H4 (cell line): ENCODE data around the gene PLA2G12A. TPM values are rescaled to one million over a fixed set of nuclear protein-coding genes. Genes with fewer than 3 reads are reported as not detected.

Source experiments
- DNase-seq: peaks from one replicate; pipeline ENCODE4 v3.0.0-alpha.2; 2015; ENCODE audit warnings: low spot score
- total RNA-seq: library from RNA; depleted of rRNA; stranded (reverse); fragments of >200 nt; shearing (Covaris generic); gene quantifications from 2 replicates; pipeline ENCODE4 v1.2.3, GENCODE V29; 2014; rRNA removed

Gene PLA2G12A
- 38.0 and 89.1 TPM in 2 replicates for total RNA-seq

GRCh38 chr4:109729718-109730618 lies at the start of gene PLA2G12A:
TSS of gene PLA2G12A (minus strand) at chr4:109730070. CDS start at chr4:109729809, 261 bp downstream.
- peak; percentile 57 for DNase-seq

- no peak for DNase-seq
Observed at GRCh38 chr4:109764789-109765402, 35.0 kb upstream of the PLA2G12A start.

DNA sequence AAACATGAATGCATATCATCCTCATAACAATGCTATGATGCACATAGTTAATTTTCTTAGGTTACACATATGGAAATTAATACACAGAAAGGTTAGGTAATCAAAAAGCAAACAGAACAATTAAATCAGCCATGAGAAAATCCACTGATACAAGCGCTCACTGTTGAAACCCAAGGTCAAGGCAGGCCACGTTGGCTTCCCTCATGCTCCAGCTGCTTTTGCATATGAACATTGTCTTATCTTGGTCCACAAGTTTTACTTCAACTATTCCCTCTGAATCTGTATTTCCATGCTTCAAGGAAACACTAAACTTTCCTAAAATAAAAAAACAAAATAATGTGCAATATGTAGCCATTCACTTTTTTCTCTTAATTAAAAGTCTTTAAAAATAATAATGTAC lies 34.5 kb upstream of the PLA2G12A start:
- no peak for DNase-seq

GRCh38 chr4:109760682-109761081 lies 30.8 kb upstream of the PLA2G12A start:
- no peak for DNase-seq

DNA sequence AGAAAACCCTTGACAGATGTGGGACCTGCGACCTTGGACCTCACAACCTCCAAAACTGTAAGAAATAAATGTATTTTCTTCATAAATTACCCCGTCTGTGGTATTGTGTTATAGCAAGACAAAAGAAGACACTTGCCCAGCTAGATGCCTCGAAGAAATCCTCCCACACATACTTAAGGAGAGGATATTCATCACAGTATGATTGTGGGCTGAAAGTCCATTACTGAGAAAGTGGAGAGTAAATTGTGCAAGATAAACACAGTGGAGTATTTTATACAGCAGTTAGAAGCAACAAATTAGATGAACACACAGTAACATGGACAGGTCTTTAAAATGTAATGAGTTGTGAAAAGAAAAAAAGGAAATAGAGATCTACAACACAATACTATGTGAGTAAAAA lies 25.8 kb upstream of the PLA2G12A start:
- no peak for DNase-seq

DNA sequence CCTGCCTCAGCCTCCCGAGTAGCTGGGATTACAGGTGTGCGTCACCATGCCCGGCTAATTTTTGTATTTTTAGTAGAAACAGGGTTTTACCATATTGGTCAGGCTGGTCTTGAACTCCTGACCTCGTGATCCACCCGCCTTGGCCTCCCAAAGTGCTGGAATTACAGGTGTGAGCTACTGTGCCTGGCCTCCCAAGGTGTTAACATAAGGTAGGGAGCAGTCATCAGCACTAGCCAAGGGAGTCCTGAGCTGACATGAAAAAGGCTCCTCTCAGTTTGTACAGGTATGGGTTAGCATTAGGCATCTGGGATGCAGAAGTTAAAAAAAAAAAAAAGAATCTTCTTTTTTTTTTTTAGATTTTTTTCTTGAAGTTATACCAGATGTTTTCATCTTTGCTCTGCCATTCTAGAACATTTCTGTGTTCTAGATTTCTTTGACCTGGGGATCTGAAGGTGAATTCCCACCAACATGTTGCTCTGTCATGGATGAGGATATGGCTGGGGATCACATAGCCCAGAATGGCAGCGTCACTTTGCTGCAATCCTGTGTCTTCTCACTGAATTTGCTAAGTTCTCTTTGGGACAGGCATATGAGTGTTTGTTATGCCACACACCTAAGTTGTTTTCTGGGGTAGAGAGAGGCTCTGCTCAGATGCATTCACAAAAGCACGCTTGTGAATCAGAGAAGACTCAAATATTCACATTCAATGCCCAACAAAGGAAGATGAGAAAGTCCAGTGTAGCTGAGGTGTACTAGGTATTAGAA lies 24.4 kb upstream of the PLA2G12A start:
- DNase-seq: no peak

DNA sequence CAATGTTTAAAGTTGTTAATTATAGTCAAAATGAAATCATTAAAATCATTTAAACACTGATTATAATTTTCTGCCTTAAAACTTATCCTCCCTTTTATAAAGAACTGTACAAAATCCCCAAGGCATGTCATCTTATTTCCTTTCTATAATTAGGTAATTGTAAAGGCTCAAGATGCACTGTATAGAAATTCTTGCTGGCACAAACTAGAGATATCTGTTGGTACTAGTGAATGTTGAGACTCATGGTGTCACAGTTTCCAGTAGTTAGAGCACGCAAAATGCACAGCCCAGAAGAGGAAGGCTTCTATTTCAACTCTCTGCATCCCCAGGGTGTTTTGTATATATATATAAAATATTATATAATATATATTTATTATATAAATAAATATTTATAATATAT lies 22.7 kb upstream of the PLA2G12A start:
- DNase-seq: no peak

DNA sequence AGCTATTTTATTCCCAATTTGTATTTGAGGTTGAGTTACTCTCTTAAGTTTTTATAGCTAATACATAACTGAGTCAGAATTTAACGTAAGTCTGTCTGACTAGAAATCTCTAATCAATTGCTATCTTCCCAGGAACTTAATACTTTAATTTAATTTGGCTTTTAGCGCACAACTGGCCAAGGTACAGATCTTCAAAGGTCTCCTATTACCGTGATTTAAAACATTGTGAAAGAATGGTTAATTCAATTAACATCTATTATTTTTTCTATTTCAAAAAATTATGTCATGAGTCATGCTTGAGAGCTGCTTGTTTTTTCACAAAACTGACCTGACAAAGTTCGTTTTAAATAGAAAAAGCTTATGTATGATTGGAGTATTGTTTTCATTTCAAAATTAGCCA lies 22.0 kb upstream of the PLA2G12A start:
- no peak for DNase-seq

GRCh38 chr4:109750652-109751244 lies 20.9 kb upstream of the PLA2G12A start:
- no peak for DNase-seq

- DNase-seq: no peak
Observed at GRCh38 chr4:109749388-109750082, 19.7 kb upstream of the PLA2G12A start.

- no peak for DNase-seq
Observed at GRCh38 chr4:109748114-109748513, 18.2 kb upstream of the PLA2G12A start.

DNA sequence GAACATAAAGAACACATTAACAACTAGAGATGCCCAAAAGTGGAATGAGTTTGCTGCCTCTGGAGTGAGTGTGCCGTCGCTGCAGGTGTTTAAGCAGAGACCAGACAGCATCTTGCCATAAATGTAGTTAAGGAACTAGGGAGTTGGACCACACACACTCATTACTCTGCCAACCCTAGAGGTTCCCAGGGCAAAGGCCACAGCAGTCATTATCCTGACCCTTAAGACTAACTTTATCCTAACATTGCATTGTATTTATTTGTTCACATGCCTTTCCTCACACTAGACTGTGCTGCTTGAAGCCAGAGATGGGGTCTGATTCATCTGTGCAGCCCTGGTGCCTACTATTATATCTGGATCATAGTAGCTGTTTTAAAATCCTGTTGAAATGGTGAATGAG lies 16.9 kb upstream of the PLA2G12A start:
- DNase-seq: no peak

DNA sequence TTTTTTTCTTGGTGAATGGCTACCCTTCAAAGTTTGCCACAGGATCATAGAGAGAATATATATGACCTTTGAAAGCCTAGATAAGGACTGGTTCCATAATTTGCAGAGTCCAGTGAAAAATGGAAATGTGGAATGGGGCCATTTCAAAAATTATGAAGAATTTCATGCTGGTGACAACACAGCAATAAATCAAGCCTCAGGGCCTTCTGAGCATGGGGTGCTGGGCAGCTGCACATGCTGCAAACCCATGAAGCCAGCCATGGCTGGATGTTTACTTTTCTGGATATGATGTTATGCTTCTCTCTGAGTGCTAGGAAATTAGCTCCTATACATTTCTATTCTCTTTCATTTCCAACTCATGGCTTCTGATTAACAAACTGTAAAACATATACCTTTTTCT lies 16.0 kb upstream of the PLA2G12A start:
- no peak for DNase-seq

GRCh38 chr4:109739547-109739946 lies 9.7 kb upstream of the PLA2G12A start:
- DNase-seq: no peak

DNA sequence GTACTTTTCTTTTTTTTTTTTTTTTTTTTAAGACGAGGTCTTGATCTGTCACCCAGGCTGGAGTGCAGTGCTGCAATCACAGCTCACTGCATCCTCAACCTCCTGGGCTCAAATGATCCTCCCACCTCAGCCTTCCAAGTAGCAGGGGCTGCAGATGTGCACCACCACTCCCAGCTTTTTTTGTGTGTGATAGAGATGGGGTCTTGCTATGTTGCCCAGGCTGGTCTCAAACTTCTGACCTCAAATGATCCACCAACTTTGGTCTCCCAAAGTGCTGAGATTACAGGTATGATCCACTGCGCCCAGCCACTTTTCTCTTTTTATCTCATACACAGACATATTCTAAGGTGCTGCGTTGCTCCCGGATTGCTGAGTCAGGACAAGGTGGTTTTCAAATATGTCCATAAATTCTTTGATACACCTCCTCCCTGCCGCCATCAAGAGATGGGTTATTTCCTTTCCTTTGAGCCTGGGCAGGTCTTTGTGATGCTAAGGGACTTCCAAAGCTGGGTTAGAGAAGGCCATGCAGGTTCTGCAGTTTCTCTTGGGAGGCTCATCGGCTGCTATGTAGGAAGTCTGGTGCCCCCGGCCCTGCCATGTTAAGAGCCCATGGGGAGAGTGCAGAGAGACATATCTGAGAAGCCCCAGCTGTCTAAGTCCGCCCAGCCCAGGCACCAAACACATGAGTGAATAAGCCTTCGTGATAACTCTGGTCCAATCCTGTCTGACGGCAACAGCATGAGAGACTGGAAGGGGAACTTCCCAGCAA lies 8.4 kb upstream of the PLA2G12A start:
- DNase-seq: no peak

DNA sequence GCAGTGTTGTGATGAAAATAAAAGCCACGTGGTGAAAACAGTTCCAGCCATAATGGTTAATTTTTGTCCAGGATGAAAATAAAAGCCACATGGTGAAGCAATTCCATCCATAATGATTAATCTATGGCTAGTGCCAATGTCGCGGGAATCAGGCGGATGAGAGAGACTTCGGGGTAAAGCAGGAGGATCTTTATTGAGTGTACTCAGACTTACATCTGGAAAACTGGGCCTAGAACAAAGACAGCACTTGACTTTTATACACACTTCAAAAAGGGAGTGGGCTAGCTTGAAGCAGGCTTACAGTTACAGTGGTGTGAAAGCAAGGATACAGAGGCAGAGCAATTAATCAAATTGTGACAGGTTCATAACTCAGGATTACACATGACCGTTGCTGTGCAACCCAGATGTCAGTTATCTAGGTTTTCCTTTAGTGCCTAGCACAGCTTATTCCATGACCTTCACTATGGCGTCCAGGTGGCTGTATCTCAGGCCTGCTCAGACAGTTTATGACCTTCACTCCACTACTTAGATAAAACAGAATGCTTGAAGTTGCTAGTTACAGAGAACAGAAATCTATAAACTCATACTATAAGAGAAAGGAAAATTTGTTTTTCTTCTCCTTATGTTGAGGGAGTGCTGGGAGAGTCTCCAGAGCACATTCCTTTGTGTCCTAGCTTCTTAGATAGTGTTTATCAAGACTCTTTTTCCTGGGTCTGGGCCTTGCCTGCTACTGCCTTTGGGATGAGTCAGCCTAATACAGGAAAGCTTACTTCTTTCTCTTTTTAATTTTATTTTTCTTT lies 5.9 kb upstream of the PLA2G12A start:
- no peak for DNase-seq

DNA sequence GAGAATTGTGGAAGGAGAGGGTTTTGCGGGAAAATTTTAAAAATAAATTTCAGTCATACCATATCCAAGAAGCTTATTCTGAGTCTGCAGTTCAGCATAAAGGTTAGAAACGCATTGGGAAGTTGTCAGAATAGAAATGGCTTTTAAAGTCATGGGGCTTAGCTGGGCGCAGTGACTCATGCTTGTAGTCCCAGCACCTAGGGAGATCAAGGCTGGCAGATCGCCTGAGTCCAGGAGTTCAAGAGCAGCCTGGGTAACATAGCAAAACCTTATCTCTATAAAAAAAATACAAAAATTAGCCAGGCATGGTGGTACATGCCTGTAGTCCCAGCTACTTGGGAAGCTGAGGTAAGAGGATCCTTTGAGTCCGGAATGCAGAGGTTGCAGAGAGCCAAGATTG lies 3.9 kb upstream of the PLA2G12A start:
- no peak for DNase-seq

DNA sequence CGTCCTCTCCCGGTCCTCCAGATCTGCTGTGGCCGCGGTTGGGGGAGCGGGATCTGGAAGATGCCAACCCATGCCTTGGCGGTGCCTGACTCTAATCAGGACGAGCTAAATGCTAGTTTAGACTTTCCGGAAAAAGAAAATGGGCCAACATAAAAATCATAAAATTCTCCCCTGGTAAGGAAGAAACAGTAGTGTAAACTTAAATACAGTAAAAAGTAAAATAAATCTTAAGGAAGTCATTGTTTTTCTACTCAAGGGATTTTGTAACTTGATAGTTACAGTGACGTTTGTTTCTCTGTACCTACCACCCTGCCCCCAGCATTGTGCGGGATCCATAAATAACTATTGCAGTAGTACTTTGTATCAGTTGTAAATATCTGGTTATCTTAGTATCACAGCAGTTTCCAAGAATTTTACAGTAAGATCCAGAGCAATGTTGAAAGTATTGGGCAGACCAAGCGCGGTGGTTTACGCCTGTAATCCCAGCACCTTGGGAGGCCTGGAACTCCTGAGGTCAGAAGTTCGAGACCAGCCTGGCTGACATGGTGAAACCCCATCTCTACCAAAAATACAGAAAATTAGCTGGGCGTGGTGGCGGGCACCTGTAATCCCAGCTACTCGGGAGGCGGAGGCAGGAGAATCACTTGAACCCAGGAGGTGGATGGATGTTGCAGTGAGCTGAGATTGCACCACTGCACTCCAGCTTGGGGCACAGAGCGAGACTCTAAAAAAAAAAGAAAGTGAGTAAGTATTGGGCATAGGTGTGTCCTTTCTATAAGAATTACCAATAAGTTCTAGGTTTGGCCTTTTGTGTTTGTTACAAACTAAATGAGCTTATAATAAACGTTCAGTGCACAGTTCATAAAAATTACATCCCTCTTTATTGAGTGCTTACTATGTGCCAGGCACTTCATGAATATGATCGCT lies 1.0 kb upstream of the PLA2G12A start:
- DNase-seq: no peak
